ENCODE measurements around the gene OXLD1.

The OXLD1 gene

DNA sequence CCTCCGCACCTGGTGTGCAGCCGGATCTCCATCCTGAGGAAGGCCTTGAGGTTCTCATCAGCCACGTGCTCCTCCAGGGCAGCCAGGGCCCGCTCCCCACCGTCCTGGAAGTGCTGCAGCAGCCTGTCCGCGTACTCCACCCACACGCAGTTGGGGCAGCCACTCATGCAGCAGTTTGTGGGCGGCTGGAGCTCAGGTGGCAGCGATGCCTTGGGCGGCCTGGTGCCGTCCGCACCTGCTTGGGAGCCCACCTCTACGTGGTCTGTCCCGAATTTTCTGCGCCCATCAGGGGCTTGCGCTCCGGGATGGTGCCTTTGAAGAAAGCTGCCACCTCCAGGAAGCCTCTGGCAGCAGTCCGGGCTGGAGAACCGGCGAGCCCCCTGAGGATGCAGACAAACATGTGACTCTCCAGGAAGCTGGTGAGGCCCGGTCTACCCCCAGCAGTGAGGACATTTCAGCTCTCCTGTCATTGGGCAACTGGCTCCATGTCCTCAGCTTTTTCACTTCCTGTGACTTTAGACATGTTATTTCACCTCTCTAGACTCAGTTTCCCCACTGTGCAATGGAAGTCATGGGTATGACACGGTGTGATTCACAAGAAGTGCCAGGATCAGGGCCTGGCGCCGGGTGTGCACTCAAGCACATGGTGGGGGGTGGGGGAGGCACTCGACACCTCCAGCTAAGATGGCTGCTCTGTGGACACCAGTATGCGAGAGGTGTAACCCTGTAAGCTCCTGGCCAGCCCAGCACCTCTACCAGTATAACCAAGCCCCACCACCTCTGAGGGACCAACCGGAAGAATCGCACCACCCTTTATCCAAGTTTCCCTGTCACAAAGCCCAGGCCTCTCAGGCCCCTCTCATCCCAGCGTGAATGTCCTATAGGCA, 957 bp downstream of the OXLD1 start:
- TF ChIP-seq, protein P1, sequence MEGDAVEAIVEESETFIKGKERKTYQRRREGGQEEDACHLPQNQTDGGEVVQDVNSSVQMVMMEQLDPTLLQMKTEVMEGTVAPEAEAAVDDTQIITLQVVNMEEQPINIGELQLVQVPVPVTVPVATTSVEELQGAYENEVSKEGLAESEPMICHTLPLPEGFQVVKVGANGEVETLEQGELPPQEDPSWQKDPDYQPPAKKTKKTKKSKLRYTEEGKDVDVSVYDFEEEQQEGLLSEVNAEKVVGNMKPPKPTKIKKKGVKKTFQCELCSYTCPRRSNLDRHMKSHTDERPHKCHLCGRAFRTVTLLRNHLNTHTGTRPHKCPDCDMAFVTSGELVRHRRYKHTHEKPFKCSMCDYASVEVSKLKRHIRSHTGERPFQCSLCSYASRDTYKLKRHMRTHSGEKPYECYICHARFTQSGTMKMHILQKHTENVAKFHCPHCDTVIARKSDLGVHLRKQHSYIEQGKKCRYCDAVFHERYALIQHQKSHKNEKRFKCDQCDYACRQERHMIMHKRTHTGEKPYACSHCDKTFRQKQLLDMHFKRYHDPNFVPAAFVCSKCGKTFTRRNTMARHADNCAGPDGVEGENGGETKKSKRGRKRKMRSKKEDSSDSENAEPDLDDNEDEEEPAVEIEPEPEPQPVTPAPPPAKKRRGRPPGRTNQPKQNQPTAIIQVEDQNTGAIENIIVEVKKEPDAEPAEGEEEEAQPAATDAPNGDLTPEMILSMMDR (IDR thresholded peaks at IDR 0.05; ENCODE audit: extremely low read depth, insufficient read depth, missing control alignments), result no peak
- DNase-seq (ENCODE audit: low spot score), result no peak
- in situ Hi-C loops (cut with MboI; ENCODE audit: low pct_unique_long_range_greater_than_20kb, low sequenced_read_pairs, unreplicated experiment), result no loop called here

DNA sequence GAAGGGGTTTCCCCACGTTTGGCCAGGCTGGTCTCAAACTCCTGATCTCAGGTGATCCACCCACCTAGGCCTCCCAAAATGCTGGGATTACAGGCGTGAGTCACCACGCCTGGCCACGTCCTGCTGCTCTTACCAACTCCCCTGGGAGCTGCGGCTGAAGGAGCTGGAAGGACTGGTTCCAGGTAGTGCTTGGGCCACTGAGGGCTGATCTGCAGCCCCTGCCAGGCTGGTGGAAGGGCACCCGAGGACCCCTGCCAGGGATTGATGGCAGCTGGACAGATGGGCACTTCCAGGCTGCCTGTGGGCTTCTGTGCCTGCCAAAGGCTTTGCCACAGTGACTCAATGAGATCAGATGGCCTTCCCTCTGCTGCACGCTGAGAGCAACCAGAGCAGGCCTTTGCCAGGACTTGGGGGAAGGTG, 2.3 kb downstream of the OXLD1 start:
- TF ChIP-seq, protein P1 (IDR thresholded peaks at IDR 0.05; ENCODE audit: extremely low read depth, insufficient read depth, missing control alignments), result no peak
- no peak for DNase-seq (ENCODE audit: low spot score)
- in situ Hi-C loops (cut with MboI; ENCODE audit: low pct_unique_long_range_greater_than_20kb, low sequenced_read_pairs, unreplicated experiment), result no loop called here

DNA sequence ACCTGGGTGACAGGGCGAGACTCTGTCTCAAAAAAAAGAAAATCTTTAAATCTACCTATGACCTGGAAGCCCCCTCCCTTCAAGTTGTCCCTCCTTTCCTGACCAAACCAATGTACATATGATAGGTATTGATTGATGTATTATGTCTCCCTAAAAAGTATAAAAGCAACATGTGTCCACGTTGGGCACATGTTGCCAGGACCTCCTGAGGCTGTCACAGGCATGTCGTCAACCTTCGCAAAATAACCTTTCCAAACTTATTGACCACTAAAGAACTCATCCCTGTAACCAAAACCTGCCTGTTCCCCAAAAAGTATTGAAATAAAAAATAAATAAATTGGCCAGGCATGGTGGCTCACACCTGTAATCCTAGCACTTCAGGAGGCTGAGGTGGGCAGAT, 4.4 kb downstream of the OXLD1 start:
- in situ Hi-C loops (cut with MboI; ENCODE audit: low pct_unique_long_range_greater_than_20kb, low sequenced_read_pairs, unreplicated experiment), result no loop called here

DNA sequence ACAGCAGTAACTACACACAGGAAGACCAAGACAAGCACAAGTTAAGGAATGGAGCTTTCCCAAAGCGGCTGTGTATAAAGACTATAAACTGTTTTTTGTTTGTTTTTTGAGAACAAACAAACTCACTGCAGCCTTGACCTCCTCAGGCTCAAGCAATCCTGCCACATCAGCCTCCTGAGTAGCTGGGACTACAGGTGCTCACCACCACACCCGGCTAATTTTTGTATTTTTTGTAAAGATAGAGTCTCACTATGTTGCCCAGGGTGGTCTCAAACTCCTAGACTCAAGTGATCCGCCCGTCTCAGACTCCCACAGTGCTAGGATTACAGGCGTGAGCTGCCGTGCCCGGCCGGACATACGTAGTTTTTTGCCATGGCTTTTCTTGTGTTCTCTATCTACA, 6.0 kb downstream of the OXLD1 start:
- DNase-seq (ENCODE audit: low spot score), result no peak
- in situ Hi-C loops (cut with MboI; ENCODE audit: low pct_unique_long_range_greater_than_20kb, low sequenced_read_pairs, unreplicated experiment), result no loop called here
- TF ChIP-seq, protein P1 (IDR thresholded peaks at IDR 0.05; ENCODE audit: extremely low read depth, insufficient read depth, missing control alignments), result no peak

More for the DNA sequence above, 4.4 kb downstream of the OXLD1 start:
- no peak for DNase-seq (ENCODE audit: low spot score)
- TF ChIP-seq, protein P1 (IDR thresholded peaks at IDR 0.05; ENCODE audit: extremely low read depth, insufficient read depth, missing control alignments), result no peak

DNA sequence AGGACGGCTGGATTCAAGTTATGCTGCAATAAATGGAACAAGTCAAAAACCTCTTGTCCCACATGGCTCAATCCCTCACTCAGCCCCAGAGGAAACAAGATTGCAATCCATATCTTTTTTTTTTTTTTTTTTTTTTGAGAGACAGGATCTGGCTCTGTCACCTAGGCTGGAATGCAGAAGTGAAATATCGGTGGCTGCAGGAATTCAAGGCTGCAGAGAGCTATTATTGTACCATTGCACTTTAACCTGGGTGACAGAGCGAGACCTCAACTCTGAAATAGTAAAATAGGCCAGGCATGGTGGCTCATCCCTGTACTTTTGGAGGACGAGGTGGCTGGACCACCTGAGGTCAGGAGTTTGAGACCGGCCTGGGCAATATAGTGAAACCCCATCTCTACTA, 7.4 kb downstream of the OXLD1 start:
- in situ Hi-C loops (cut with MboI; ENCODE audit: low pct_unique_long_range_greater_than_20kb, low sequenced_read_pairs, unreplicated experiment), result no loop called here
- no peak for DNase-seq (ENCODE audit: low spot score)
- TF ChIP-seq, protein P1 (IDR thresholded peaks at IDR 0.05; ENCODE audit: extremely low read depth, insufficient read depth, missing control alignments), result no peak

DNA sequence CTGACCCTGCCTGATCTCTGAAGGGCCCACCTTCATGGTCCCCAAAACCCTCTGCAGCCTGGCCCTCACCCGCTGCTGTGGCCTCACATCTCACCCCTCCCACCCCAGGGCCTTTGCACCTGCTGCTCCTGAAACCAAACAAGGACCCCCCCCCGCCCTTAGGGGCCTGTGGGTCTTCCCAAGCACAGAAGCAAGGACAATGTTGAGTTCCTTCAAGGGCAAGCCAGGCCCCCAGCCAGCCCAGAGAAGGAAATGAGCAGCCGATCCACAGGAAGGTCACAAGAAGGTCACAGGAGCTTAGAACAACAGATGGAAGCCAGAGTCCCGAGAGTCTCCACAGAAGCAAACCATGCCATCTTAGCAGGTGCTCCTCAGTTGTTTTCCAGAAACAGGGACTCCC, 9.6 kb downstream of the OXLD1 start:
- TF ChIP-seq, protein P1 (IDR thresholded peaks at IDR 0.05; ENCODE audit: extremely low read depth, insufficient read depth, missing control alignments), result no peak
- no peak for DNase-seq (ENCODE audit: low spot score)
- in situ Hi-C loops (cut with MboI; ENCODE audit: low pct_unique_long_range_greater_than_20kb, low sequenced_read_pairs, unreplicated experiment), result no loop called here
